T-helper 1 cell (primary cell): ENCODE data around the gene ENO1.

Experiments used
- DNase-seq, 5 donors: peaks; one replicate each; pipeline ENCODE4 v3.0.0-alpha.2; 2012 to 2020

The ENO1 gene

DNA sequence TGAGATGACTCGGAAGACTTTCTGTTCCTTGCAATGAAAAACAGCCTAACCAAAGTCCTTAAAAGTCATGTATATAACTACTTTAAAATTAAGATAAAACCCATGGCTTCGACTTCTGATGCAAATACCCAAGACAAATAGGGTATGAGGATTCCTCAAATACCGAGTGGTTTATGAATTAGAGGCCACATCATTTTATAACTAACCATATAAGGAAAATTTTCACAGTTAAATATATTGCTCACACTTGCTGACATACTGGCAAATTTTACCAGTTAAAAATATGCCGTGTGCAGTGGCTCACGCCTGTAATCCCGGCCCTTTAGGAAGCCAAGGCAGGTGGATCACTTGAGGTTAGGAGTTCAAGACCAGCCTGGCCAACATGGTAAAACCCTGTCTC, 66.4 kb downstream of the ENO1 start:
- DNase-seq = no peak
